Esophagus squamous epithelium (tissue), 5 donors: ENCODE results near the gene RASL11A. TPM values are rescaled to one million over a fixed set of nuclear protein-coding genes. Genes with fewer than 3 reads are reported as not detected.

Experiments
- DNase-seq: peaks from one replicate; lab custom pipeline; 2025; lab: John Stamatoyannopoulos, UW
- H3K27ac ChIP-seq, 4 donors: fragments of 200-600 bp; sonication (generic); one replicate each; pipeline ENCODE4 v1.5.1; 2016 to 2019; ENCODE audit warnings: mild to moderate bottlenecking in 1 of 4
- H3K27me3 ChIP-seq, 4 donors: fragments of 200-600 bp; sonication (generic); 1 replicate in 3 of 4; 2 replicates in 1 of 4; pipeline versions ENCODE4 v1.5.1 to v1.6.0; 2017 to 2021; ENCODE audit warnings: antibody characterized with exemption in 1 of 4
- H3K36me3 ChIP-seq, 3 donors: fragments of 200-600 bp; sonication (generic); one replicate each; pipeline ENCODE4 v1.5.1; 2016 to 2019
- H3K4me1 ChIP-seq, 3 donors: fragments of 200-600 bp; sonication (generic); one replicate each; pipeline ENCODE4 v1.5.1; 2017 to 2019
- H3K4me3 ChIP-seq, 4 donors: fragments of 200-600 bp; sonication (generic); 1 replicate in 3 of 4; 2 replicates in 1 of 4; pipeline ENCODE4 v1.5.1; 2016 to 2019; ENCODE audit warnings: mild to moderate bottlenecking in 2 of 4, moderate library complexity in 1 of 4
- H3K9me3 ChIP-seq, 3 donors: fragments of 200-600 bp; sonication (generic); one replicate each; pipeline ENCODE4 v1.5.1; 2016 to 2019
- CTCF ChIP-seq, 6 experiments: fragments of 450-650 bp in 4 of 6; fragments of 200-600 bp in 2 of 6; sonication (generic) in 2 of 6; IDR thresholded peaks; one replicate each; pipeline ENCODE4 v1.5.1; 2016 to 2019; ENCODE audit warnings: antibody characterized with exemption in 6 of 6, mild to moderate bottlenecking in 4 of 6, moderate library complexity in 4 of 6
- POLR2A ChIP-seq, 4 donors: fragments of 450-650 bp; IDR thresholded peaks; one replicate each; pipeline ENCODE4 v1.6.1; 2017; ENCODE audit warnings: antibody characterized with exemption in 4 of 4, mild to moderate bottlenecking in 4 of 4, moderate library complexity in 3 of 4
- WGBS, 2 donors: methylation state at CpG; one replicate each; pipeline ENCODE4 v1.1.5; 2018; 5-methylcytosine and 5-hydroxymethylcytosine counted together
- intact Hi-C: fragments of 100-400 bp; cut with DNase I; formaldehyde crosslinking; loops from one replicate; pipeline ENCODE4 v1.15.0; 2022
- total RNA-seq, 4 donors: library from RNA; depleted of rRNA; stranded (reverse); fragments of >200 nt; gene quantifications; one replicate each; pipeline ENCODE4 v1.1.0, GENCODE V29; 2016
- donor health status: DM: yes; HTN: yes; CAD: no.

Gene RASL11A
- total RNA-seq, 4 donors from 2014 or later, result 4.4 to 34.1 (median 21.9) TPM

GRCh38 chr13:27251166-27252091 is 19.2 kb upstream of the RASL11A start, which contains the start of gene RPL21:
RPL21 (plus strand) TSS chr13:27251558; CDS start chr13:27253777, 2,219 bp downstream.
- intact Hi-C loops, result loop anchor here (10.0 kb wide), 1 partner anchor 77 kb away; the partner anchor contains the start of gene USP12
- H3K36me3 ChIP-seq, result peaks cover 0 to 26% (median 13%) of the 10 kb centered on the region in 3 donors
- peak in 3 of 4 donors; percentile 70 to 92 (median 72) for TF ChIP-seq POLR2A (IDR thresholded peaks at IDR 0.05)
- TF ChIP-seq CTCF (IDR thresholded peaks at IDR 0.05), result peak in 1 of 6 experiments; percentile 13
- H3K4me1 ChIP-seq, result peaks cover 10 to 56% (median 36%) of the 10 kb centered on the region in 3 donors
- 0% methylated on average over 21 to 23 of the region's 69 CpGs for WGBS, 2 donors
- peak within 1 kb of the TSS; percentile 93 to 98 (median 96) for H3K27ac ChIP-seq
- no peaks in the 10 kb centered on the region for H3K9me3 ChIP-seq
- DNase-seq, result peak; percentile 80
- H3K4me3 ChIP-seq, result peak within 1 kb of the TSS; percentile 77 to 97 (median 86)
- H3K27me3 ChIP-seq, result no peaks in the 10 kb centered on the region

- Histone ChIP-seq H3K4me1 (peaks cover 10 to 63% (median 36%) of the 10 kb centered on the region in 3 donors), H3K36me3 (peaks cover 0 to 36% (median 21%) of the 10 kb centered on the region in 3 donors), H3K9me3 (no peaks in the 10 kb centered on the region), H3K27me3 (no peaks in the 10 kb centered on the region), H3K27ac (peak overlapping the region; percentile 93 to 98 (median 96)), H3K4me3 (peak overlapping the region; percentile 77 to 97 (median 86))
- no peak for DNase-seq
- TF ChIP-seq CTCF (IDR thresholded peaks at IDR 0.05) (no peak), POLR2A (IDR thresholded peaks at IDR 0.05) (no peak)
- intact Hi-C loops, result loop anchor here (10.0 kb wide), 1 partner anchor 78 kb away; the partner anchor contains the start of gene USP12
Observed at GRCh38 chr13:27252467-27252866, 18.2 kb upstream of the RASL11A start.

GRCh38 chr13:27257233-27257568 is 13.4 kb upstream of the RASL11A start:
- Histone ChIP-seq H3K27ac (no peak overlapping the region), H3K9me3 (no peaks in the 10 kb centered on the region), H3K4me1 (peaks cover 10 to 69% (median 30%) of the 10 kb centered on the region in 3 donors), H3K36me3 (peaks cover 0 to 81% (median 26%) of the 10 kb centered on the region in 3 donors), H3K4me3 (no peak overlapping the region), H3K27me3 (no peaks in the 10 kb centered on the region)
- WGBS, 2 donors, result 85 to 87% methylated on average over 3 of the region's 3 CpGs
- no peak for DNase-seq
- intact Hi-C loops, result loop anchor here (10.0 kb wide), 1 partner anchor 82 kb away; the partner anchor contains the start of gene USP12
- no peak for TF ChIP-seq POLR2A (IDR thresholded peaks at IDR 0.05)
- TF ChIP-seq CTCF (IDR thresholded peaks at IDR 0.05), result no peak

GRCh38 chr13:27257648-27258253 is 12.9 kb upstream of the RASL11A start:
- DNase-seq, result no peak
- TF ChIP-seq CTCF (IDR thresholded peaks at IDR 0.05) (no peak), POLR2A (IDR thresholded peaks at IDR 0.05) (no peak)
- H3K27me3 ChIP-seq, result no peaks in the 10 kb centered on the region
- peaks cover 10 to 69% (median 27%) of the 10 kb centered on the region in 3 donors for H3K4me1 ChIP-seq
- H3K27ac ChIP-seq, result no peak overlapping the region
- H3K9me3 ChIP-seq, result no peaks in the 10 kb centered on the region
- WGBS, 2 donors, result 84 to 85% methylated on average over 11 of the region's 11 CpGs
- no peak overlapping the region for H3K4me3 ChIP-seq
- intact Hi-C loops, result loop anchor here (10.0 kb wide), 1 partner anchor 83 kb away; the partner anchor contains the start of gene USP12
- H3K36me3 ChIP-seq, result peaks cover 0 to 85% (median 26%) of the 10 kb centered on the region in 3 donors
